Mucosa of descending colon (tissue), 3 donors: ENCODE measurements around the gene CENPT. TPM values are rescaled to one million over a fixed set of nuclear protein-coding genes. Genes with fewer than 3 reads are reported as not detected.

Source experiments
- ATAC-seq: fragments of 200-7000 bp; cut with Tn5 transposase; one replicate; pipeline ENCODE4 v1.9.1; 2020; ENCODE audit warnings: mild to moderate bottlenecking, moderate library complexity
- DNase-seq, 3 donors: peaks; one replicate each; pipeline ENCODE4 v3.0.0-alpha.2; 2020
- H3K36me3 ChIP-seq: fragments of 200-600 bp; one replicate; pipeline ENCODE4 v1.8.0; 2021; ENCODE audit warnings: low read depth, mild to moderate bottlenecking
- H3K4me1 ChIP-seq: fragments of 200-600 bp; one replicate; pipeline ENCODE4 v1.8.0; 2021; ENCODE audit warnings: low read depth, mild to moderate bottlenecking
- H3K4me3 ChIP-seq: fragments of 200-600 bp; one replicate; pipeline ENCODE4 v1.8.0; 2021; ENCODE audit warnings: mild to moderate bottlenecking
- H3K9me3 ChIP-seq: fragments of 200-600 bp; one replicate; pipeline ENCODE4 v1.8.0; 2021; ENCODE audit warnings: mild to moderate bottlenecking
- intact Hi-C, 2 donors: fragments of 100-400 bp; cut with DNase I in 1 of 2; cut with micrococcal nuclease in 1 of 2; formaldehyde crosslinking; loops; one replicate each; pipeline versions ENCODE4 v1.11.0 to v1.11.1; 2022; cut with DNase I, micrococcal nuclease
- total RNA-seq, 3 donors: library from RNA; stranded (reverse); fragmentation: NEBNext Ultra II Directional in 2 of 3; extraction: Animal tissue kit (Norgen Biotek cat#: 25700) in 2 of 3; gene quantifications; one replicate each; pipeline versions ENCODE4 v1.2.1 to v1.2.4, GENCODE V29; 2021 to 2023
- TF ChIP-seq, protein P1 (sequence below): fragments of 200-600 bp; IDR thresholded peaks from one replicate; pipeline ENCODE4 v1.8.0; 2022; ENCODE audit warnings: antibody characterized with exemption, mild to moderate bottlenecking
- donor health status: DM: no; HTN: no; CAD: no; lungs with moderate emphysema.
- donor health status: DM: no; HTN: no; CAD: no.
- donor health status: DM: no; HTN: yes; CAD: no.

CENPT gene
- total RNA-seq, 3 donors from 2014 or later, result 33.2 to 55.0 (median 36.6) TPM

DNA sequence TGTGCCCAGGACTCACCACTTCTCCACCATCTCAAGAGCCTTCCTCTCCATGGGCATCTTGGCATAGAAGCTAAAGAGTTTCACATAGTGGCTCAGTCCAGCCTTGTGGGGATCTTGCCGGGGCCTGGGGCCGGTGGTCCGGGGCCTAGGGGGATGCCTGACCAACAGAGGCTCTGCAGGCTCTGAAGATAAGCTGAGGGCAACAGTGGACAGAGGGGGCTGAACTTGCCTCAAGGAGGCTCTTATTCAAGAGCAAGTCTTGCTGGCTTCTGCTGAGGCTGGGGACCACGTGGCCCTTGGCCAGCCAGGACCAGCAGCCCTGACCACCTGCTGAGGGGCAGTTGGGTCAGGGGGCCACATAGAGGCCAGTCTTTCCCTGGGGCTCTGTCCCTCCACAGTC, 18.8 kb downstream of the CENPT start:
- DNase-seq (no peak), ATAC-seq (no peak)
- Histone ChIP-seq H3K4me1 (peaks cover 9% of the 10 kb centered on the region), H3K9me3 (no peaks in the 10 kb centered on the region), H3K36me3 (peaks cover 1% of the 10 kb centered on the region), H3K4me3 (no peak overlapping the region)
- intact Hi-C loops, result no loop called here
- TF ChIP-seq, protein P1, sequence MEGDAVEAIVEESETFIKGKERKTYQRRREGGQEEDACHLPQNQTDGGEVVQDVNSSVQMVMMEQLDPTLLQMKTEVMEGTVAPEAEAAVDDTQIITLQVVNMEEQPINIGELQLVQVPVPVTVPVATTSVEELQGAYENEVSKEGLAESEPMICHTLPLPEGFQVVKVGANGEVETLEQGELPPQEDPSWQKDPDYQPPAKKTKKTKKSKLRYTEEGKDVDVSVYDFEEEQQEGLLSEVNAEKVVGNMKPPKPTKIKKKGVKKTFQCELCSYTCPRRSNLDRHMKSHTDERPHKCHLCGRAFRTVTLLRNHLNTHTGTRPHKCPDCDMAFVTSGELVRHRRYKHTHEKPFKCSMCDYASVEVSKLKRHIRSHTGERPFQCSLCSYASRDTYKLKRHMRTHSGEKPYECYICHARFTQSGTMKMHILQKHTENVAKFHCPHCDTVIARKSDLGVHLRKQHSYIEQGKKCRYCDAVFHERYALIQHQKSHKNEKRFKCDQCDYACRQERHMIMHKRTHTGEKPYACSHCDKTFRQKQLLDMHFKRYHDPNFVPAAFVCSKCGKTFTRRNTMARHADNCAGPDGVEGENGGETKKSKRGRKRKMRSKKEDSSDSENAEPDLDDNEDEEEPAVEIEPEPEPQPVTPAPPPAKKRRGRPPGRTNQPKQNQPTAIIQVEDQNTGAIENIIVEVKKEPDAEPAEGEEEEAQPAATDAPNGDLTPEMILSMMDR, result no peak

DNA sequence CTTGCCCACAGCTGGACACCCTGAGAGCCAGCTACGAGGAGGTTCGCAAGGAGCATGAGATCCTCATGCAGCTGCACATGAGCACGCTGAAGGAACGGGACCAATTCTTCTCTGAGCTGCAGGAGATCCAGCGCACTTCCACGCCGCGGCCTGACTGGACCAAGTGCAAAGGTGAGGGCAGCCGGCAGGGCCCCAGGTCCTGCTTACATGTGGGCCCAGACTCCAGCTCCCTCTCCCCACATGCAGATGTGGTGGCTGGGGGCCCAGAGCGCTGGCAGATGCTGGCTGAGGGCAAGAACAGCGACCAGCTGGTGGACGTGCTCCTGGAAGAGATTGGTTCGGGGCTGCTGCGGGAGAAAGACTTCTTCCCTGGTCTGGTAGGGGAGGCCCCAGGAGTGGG, 21.6 kb downstream of the CENPT start:
- H3K4me1 ChIP-seq, result no peaks in the 10 kb centered on the region
- H3K9me3 ChIP-seq, result no peaks in the 10 kb centered on the region
- no peaks in the 10 kb centered on the region for H3K36me3 ChIP-seq
- ATAC-seq, result no peak
- intact Hi-C loops, result no loop called here
- no peak for DNase-seq
- H3K4me3 ChIP-seq, result no peak overlapping the region
- TF ChIP-seq, protein P1, result no peak

DNA sequence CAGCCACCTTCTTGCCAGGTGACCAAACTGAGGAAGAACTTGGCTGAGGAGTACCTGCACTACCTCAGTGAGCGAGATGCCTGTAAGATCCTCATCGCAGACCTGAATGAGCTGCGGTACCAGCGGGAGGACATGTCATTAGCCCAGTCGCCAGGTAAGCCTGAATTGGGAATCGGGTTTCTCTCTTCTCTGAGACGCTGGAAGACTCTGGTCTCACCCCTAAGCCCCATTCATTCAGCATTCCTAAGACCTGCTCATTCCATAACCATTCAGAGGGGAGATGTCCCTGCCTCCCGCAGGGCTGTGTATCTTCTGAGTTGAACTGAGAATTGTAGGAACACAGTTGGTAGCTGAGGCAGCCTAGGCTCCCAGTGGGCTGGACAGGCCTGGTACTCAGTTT, 22.4 kb downstream of the CENPT start:
- H3K4me3 ChIP-seq, result no peak overlapping the region
- DNase-seq, result no peak
- no peaks in the 10 kb centered on the region for H3K36me3 ChIP-seq
- intact Hi-C loops, result no loop called here
- H3K9me3 ChIP-seq, result no peaks in the 10 kb centered on the region
- TF ChIP-seq, protein P1, result no peak
- no peak for ATAC-seq
- H3K4me1 ChIP-seq, result no peaks in the 10 kb centered on the region

DNA sequence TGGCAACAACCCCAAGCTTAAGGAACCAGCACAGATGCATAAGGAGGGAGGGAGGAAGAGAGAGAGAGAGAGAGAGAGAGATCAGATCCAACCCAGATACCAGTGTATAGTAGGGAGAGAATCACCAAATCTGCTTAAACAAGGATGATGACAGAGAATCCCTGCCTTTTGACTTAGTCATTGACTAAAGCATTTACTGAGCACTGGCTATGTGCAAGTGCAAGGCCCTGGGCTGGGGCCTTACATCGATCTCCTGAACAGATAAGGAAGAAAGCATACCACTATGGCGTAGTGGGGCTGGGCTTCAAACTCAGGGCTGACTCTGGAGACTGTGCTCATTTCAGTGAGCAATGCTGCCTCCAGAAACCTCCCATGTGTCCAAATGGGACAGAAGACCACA, 25.0 kb downstream of the CENPT start:
- Histone ChIP-seq H3K36me3 (no peaks in the 10 kb centered on the region), H3K4me1 (no peaks in the 10 kb centered on the region), H3K9me3 (no peaks in the 10 kb centered on the region), H3K4me3 (no peak overlapping the region)
- intact Hi-C loops, result no loop called here
- ATAC-seq (no peak), DNase-seq (no peak)
- TF ChIP-seq, protein P1, result no peak

DNA sequence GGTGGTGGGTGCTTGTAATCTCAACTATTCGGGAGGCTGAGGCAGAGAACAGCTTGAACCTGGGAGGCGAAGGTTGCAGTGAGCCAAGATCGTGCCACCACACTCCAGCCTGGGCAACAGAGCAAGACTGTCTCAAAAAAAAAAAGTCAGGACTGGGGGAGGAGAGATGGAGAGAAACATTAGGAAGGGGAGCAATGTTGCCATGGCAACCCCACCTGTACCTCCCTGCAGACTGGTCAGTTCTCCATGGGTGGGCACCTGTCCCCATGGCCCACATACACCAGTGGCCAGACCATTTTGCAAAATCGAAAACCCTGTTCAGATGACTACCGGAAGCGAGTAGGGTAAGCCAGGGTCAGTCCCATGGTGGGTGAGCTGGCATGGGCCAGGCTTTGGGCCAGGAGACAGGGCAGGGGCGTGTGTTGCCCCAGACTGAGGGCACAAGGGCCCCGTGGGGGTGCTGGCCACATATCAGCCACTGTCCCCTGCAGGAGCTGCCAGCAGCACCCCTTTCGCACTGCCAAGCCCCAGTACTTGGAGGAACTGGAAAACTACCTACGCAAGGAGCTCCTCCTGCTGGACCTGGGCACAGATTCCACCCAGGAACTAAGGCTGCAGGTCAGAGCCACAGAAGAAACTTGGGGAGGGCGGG, 26.8 kb downstream of the CENPT start:
- TF ChIP-seq, protein P1, result no peak
- Histone ChIP-seq H3K4me1 (peaks cover 3% of the 10 kb centered on the region), H3K36me3 (no peaks in the 10 kb centered on the region), H3K4me3 (no peak overlapping the region), H3K9me3 (no peaks in the 10 kb centered on the region)
- DNase-seq (no peak), ATAC-seq (no peak)
- intact Hi-C loops, result no loop called here
